ENCODE data around the gene GPR3. TPM values are rescaled to one million over a fixed set of nuclear protein-coding genes. Genes with fewer than 3 reads are reported as not detected.

GPR3 gene
- total and polyA plus RNA-seq, 2 of the 13 experiments (the other 11 are each of a cell fraction or from before 2014, with no cell fraction given), result 1.00 to 2.6 TPM

DNA sequence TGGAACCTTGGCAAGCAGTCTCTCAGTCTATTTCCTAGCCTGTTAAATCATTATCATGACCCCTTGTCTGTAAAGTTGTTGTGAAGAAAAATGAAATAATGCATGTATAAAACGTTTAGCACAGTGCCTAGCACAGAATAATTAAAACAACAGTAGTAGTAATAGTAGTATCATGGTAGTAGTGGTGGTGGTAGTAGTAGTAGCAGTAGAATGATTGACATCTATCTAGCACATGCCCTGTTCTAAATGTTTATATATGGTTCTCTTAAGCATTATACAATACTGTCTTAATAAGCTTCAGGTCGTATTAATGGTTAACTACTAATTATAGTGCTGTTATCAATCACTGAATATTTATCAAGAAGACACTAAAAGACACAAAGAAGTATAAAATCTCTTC is 46.7 kb downstream of the GPR3 start (continued):
- TF ChIP-seq SNAPC4 (CRISPR knock-in tag; IDR thresholded peaks at IDR 0.05), result no peak

- CTCF ChIA-PET (ENCODE audit: low intra/inter-chr PET ratio, low total read pairs), result no interaction called here
- peaks cover 0 to 13% of the 10 kb centered on the region in 2 experiments; a peak in 3 of 5 replicates for H3K36me3 ChIP-seq (replicated peaks in 1 of 2; ENCODE audit: control insufficient read depth in 1 of 2, insufficient read depth in 2 of 2, low read length in 2 of 2)
- in situ Hi-C loops (cut with HindIII; ENCODE audit: extremely low pct_ligation_motif_present, low pct_unique_long_range_greater_than_20kb), result no loop called here
- BruUV-seq (replicated peaks), result no TSS peak
- FAIRE-seq (no peak), DNase-seq (ENCODE audit: low spot score) (no peak), ATAC-seq (no peak)
- intact Hi-C loops (cut with micrococcal nuclease; ENCODE audit: unreplicated experiment), result no loop called here
- POLR2A ChIA-PET, result no interaction called here
- H3K9me3 ChIP-seq (ENCODE audit: low read length), result no peaks in the 10 kb centered on the region
- H2AFZ ChIP-seq (ENCODE audit: low read length), result no peak overlapping the region
- H3K79me2 ChIP-seq (ENCODE audit: insufficient read depth, low read length), result peaks cover 29% of the 10 kb centered on the region
- no peak overlapping the region for H3K4me2 ChIP-seq (ENCODE audit: low read depth, low read length)
- 0 out of 2 replicates have a peak, but pooled peaks cover 9% of the 10 kb centered on the region for H4K20me1 ChIP-seq (ENCODE audit: insufficient read depth, low read length)
- no peak overlapping the region for H3K9ac ChIP-seq (ENCODE audit: insufficient read depth, low read depth, low read length)
- no peak overlapping the region for H3K4me3 ChIP-seq (replicated peaks in 1 of 3; ENCODE audit: insufficient read depth in 1 of 3, low read depth in 2 of 3, low read length in 3 of 3)
- no peaks in the 10 kb centered on the region for H3K27me3 ChIP-seq (ENCODE audit: control insufficient read depth in 1 of 2, insufficient read depth in 2 of 2, low read length in 2 of 2)
- no peak overlapping the region for H3K27ac ChIP-seq (ENCODE audit: extremely low read length, insufficient read depth, low read length)
- peaks cover 7% of the 10 kb centered on the region for H3K4me1 ChIP-seq (ENCODE audit: insufficient read depth, low read length)
- WGBS (ENCODE audit: low lambda C conversion rate), result 92% methylated on average over 1 of the region's 1 CpG
- TF ChIP-seq THRA (CRISPR knock-in tag; IDR thresholded peaks at IDR 0.05; ENCODE audit: borderline replicate concordance) (no peak), ZNF180 (CRISPR knock-in tag; IDR thresholded peaks at IDR 0.05; ENCODE audit: borderline replicate concordance, low read depth) (no peak), TMF1 (CRISPR knock-in tag; IDR thresholded peaks at IDR 0.05; ENCODE audit: low read depth) (no peak), ZMAT5 (CRISPR knock-in tag; IDR thresholded peaks at IDR 0.05; ENCODE audit: borderline replicate concordance, low read depth) (no peak), ARHGAP35 (CRISPR knock-in tag; IDR thresholded peaks at IDR 0.05; ENCODE audit: borderline replicate concordance) (no peak), NR2F1 (CRISPR knock-in tag; IDR thresholded peaks at IDR 0.05) (no peak), ZNF557 (CRISPR knock-in tag; IDR thresholded peaks at IDR 0.05) (no peak), SAFB2 (CRISPR knock-in tag; IDR thresholded peaks at IDR 0.05; ENCODE audit: borderline replicate concordance, low read depth) (no peak), ZNF891 (CRISPR knock-in tag; IDR thresholded peaks at IDR 0.05) (no peak), ZNF546 (CRISPR knock-in tag; conservative IDR thresholded peaks at IDR 0.05) (no peak), ZNF296 (CRISPR knock-in tag; conservative IDR thresholded peaks at IDR 0.05) (no peak), ZFP36 (IDR thresholded peaks at IDR 0.05; ENCODE audit: borderline replicate concordance, low read depth, low read length, partially characterized antibody) (no peak)
- TF ChIP-seq, protein P1, sequence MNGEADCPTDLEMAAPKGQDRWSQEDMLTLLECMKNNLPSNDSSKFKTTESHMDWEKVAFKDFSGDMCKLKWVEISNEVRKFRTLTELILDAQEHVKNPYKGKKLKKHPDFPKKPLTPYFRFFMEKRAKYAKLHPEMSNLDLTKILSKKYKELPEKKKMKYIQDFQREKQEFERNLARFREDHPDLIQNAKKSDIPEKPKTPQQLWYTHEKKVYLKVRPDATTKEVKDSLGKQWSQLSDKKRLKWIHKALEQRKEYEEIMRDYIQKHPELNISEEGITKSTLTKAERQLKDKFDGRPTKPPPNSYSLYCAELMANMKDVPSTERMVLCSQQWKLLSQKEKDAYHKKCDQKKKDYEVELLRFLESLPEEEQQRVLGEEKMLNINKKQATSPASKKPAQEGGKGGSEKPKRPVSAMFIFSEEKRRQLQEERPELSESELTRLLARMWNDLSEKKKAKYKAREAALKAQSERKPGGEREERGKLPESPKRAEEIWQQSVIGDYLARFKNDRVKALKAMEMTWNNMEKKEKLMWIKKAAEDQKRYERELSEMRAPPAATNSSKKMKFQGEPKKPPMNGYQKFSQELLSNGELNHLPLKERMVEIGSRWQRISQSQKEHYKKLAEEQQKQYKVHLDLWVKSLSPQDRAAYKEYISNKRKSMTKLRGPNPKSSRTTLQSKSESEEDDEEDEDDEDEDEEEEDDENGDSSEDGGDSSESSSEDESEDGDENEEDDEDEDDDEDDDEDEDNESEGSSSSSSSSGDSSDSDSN (CRISPR knock-in tag; IDR thresholded peaks at IDR 0.05), result no peak
Measured at GRCh38 chr1:27444632-27445031, 52.2 kb downstream of the GPR3 start.
